ENCODE data around the gene FAM168B. TPM values are rescaled to one million over a fixed set of nuclear protein-coding genes. Genes with fewer than 3 reads are reported as not detected.
A peak's percentile ranks its signal among the peaks of the same experiment; 100 is the strongest.
"Not testable (repeated sequence)": the region's sequence is repeated elsewhere in the genome, so short reads cannot be mapped to it uniquely, and the experiment has no call there.

Gene FAM168B
- total RNA-seq, 1 experiment from 2014 or later, result 111 TPM

DNA sequence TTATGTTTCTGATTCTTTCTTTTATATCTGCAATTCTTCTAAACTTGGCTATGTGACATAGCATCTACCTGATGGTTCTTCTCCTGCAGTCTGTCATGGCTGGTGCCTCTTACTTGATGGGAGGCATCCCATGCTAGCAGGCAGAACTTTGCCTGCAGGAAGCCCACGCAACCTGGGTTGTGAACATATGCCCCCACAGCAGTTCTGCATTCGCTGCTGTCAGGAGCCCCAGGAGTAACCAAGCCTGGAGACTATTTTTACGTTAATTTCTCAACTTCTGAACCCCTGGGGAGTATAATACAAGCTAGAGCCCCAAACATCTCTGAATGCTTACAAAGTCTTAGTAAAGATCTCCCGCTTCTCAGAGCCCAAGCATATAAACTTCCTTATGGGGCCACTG is 12.1 kb downstream of the FAM168B start:
- Mint-ChIP-seq H3K4me1 (ENCODE audit: low read depth, unreplicated experiment) (peaks cover 34% of the 10 kb centered on the region), H3K4me3 (ENCODE audit: low read depth, unreplicated experiment) (no peak overlapping the region), H3K36me3 (ENCODE audit: insufficient read depth, unreplicated experiment) (peaks cover 73% of the 10 kb centered on the region), H3K27ac (ENCODE audit: unreplicated experiment) (no peak overlapping the region), H3K9me3 (ENCODE audit: low read depth, unreplicated experiment) (no peaks in the 10 kb centered on the region), H3K27me3 (ENCODE audit: unreplicated experiment) (no peaks in the 10 kb centered on the region)
- DNase-seq, result no peak
- no TSS peak for BruUV-seq (replicated peaks)
- CTCF ChIA-PET, result no interaction called here
- intact Hi-C loops (cut with micrococcal nuclease; ENCODE audit: unreplicated experiment), result no loop called here
- TF ChIP-seq, protein P1, sequence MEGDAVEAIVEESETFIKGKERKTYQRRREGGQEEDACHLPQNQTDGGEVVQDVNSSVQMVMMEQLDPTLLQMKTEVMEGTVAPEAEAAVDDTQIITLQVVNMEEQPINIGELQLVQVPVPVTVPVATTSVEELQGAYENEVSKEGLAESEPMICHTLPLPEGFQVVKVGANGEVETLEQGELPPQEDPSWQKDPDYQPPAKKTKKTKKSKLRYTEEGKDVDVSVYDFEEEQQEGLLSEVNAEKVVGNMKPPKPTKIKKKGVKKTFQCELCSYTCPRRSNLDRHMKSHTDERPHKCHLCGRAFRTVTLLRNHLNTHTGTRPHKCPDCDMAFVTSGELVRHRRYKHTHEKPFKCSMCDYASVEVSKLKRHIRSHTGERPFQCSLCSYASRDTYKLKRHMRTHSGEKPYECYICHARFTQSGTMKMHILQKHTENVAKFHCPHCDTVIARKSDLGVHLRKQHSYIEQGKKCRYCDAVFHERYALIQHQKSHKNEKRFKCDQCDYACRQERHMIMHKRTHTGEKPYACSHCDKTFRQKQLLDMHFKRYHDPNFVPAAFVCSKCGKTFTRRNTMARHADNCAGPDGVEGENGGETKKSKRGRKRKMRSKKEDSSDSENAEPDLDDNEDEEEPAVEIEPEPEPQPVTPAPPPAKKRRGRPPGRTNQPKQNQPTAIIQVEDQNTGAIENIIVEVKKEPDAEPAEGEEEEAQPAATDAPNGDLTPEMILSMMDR (IDR thresholded peaks at IDR 0.05; ENCODE audit: unreplicated experiment), result no peak

DNA sequence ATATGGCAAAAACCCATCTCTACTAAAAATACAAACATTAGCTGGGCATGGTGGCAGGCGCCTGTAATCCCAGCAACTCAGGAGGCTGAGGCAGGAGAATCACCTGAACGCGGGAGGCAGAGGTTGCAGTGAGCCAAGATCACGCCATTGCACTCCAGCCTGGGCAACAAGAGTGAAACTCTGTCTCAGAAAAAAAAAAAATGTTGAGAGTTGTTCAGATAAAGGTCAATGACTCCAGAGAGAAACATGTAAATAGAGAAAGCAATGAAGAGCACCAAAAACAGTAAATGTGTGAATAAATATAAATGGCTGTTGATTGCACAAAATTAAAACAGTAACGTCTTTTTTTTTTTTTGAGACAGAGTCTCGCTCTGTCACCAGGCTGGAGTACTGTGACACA is 13.3 kb downstream of the FAM168B start:
- Mint-ChIP-seq H3K4me1 (ENCODE audit: low read depth, unreplicated experiment) (peaks cover 47% of the 10 kb centered on the region), H3K27ac (ENCODE audit: unreplicated experiment) (peak overlapping the region; percentile 36), H3K36me3 (ENCODE audit: insufficient read depth, unreplicated experiment) (peaks cover 74% of the 10 kb centered on the region)
- BruUV-seq (replicated peaks); H3K9me3 Mint-ChIP-seq (ENCODE audit: low read depth, unreplicated experiment); intact Hi-C loops (cut with micrococcal nuclease; ENCODE audit: unreplicated experiment); H3K27me3 Mint-ChIP-seq (ENCODE audit: unreplicated experiment); CTCF ChIA-PET; DNase-seq; H3K4me3 Mint-ChIP-seq (ENCODE audit: low read depth, unreplicated experiment): not testable (repeated sequence)

DNA sequence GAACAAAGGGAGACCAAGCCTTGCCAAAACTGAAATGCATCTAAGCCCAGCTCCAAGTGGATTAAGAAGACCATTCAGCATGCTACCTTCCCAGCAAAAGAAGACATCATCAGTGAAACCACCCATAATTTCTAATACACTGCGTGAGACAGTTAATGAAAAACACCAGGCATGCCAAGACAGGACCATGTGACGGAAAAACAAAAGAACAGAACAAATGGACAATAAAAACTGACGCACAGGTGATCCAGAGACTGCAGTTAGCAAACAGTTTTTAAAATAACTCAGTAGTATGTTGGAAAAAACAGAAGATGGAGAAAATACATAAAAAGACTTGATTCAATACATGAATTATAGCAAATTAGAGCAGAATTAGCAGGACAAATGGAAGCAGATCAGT is 15.3 kb downstream of the FAM168B start:
- Mint-ChIP-seq H3K4me3 (ENCODE audit: low read depth, unreplicated experiment) (no peak overlapping the region), H3K4me1 (ENCODE audit: low read depth, unreplicated experiment) (peaks cover 56% of the 10 kb centered on the region), H3K9me3 (ENCODE audit: low read depth, unreplicated experiment) (no peaks in the 10 kb centered on the region), H3K36me3 (ENCODE audit: insufficient read depth, unreplicated experiment) (peaks cover 69% of the 10 kb centered on the region), H3K27ac (ENCODE audit: unreplicated experiment) (peak overlapping the region; percentile 15), H3K27me3 (ENCODE audit: unreplicated experiment) (no peaks in the 10 kb centered on the region)
- intact Hi-C loops (cut with micrococcal nuclease; ENCODE audit: unreplicated experiment), result no loop called here
- TF ChIP-seq, protein P1 (IDR thresholded peaks at IDR 0.05; ENCODE audit: unreplicated experiment), result no peak
- CTCF ChIA-PET, result no interaction called here
- BruUV-seq (replicated peaks), result no TSS peak
- DNase-seq, result no peak

GRCh38 chr2:131077182-131077846 is 15.9 kb downstream of the FAM168B start:
- H3K27me3 Mint-ChIP-seq (ENCODE audit: unreplicated experiment), result no peaks in the 10 kb centered on the region
- intact Hi-C loops (cut with micrococcal nuclease; ENCODE audit: unreplicated experiment), result no loop called here
- CTCF ChIA-PET, result no interaction called here
- H3K4me3 Mint-ChIP-seq (ENCODE audit: low read depth, unreplicated experiment), result no peak overlapping the region
- H3K36me3 Mint-ChIP-seq (ENCODE audit: insufficient read depth, unreplicated experiment), result peaks cover 66% of the 10 kb centered on the region
- TF ChIP-seq, protein P1 (IDR thresholded peaks at IDR 0.05; ENCODE audit: unreplicated experiment), result no peak
- no peak for DNase-seq
- peak overlapping the region; percentile 15 for H3K27ac Mint-ChIP-seq (ENCODE audit: unreplicated experiment)
- no peaks in the 10 kb centered on the region for H3K9me3 Mint-ChIP-seq (ENCODE audit: low read depth, unreplicated experiment)
- BruUV-seq (replicated peaks), result no TSS peak
- H3K4me1 Mint-ChIP-seq (ENCODE audit: low read depth, unreplicated experiment), result peaks cover 56% of the 10 kb centered on the region

DNA sequence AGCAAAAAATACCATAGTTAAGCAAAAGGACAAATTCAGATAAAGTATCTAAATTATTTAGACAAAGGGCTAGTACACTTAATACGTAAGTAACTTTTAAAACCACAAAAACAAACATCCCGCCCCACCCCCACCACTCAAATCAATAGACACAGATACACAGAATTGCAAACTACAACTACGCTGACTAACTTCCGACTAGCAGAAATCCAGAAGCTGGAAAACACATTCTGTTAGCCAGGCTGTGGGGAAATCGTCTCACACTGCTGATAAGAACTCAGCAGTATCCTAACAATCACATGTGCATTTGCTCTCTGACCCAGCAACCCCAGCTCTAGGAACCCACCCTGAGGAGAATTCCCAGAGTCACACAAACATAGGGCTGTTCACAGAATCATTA is 16.6 kb downstream of the FAM168B start:
- TF ChIP-seq, protein P1 (IDR thresholded peaks at IDR 0.05; ENCODE audit: unreplicated experiment), result no peak
- no TSS peak for BruUV-seq (replicated peaks)
- intact Hi-C loops (cut with micrococcal nuclease; ENCODE audit: unreplicated experiment), result no loop called here
- H3K27me3 Mint-ChIP-seq (ENCODE audit: unreplicated experiment), result no peaks in the 10 kb centered on the region
- DNase-seq, result no peak
- H3K9me3 Mint-ChIP-seq (ENCODE audit: low read depth, unreplicated experiment), result no peaks in the 10 kb centered on the region
- no peak overlapping the region for H3K27ac Mint-ChIP-seq (ENCODE audit: unreplicated experiment)
- peaks cover 65% of the 10 kb centered on the region for H3K36me3 Mint-ChIP-seq (ENCODE audit: insufficient read depth, unreplicated experiment)
- H3K4me1 Mint-ChIP-seq (ENCODE audit: low read depth, unreplicated experiment), result peaks cover 51% of the 10 kb centered on the region
- CTCF ChIA-PET, result no interaction called here
- H3K4me3 Mint-ChIP-seq (ENCODE audit: low read depth, unreplicated experiment), result no peak overlapping the region

GRCh38 chr2:131075578-131075977 is 17.7 kb downstream of the FAM168B start:
- Mint-ChIP-seq H3K36me3 (ENCODE audit: insufficient read depth, unreplicated experiment) (peaks cover 56% of the 10 kb centered on the region), H3K4me1 (ENCODE audit: low read depth, unreplicated experiment) (peaks cover 42% of the 10 kb centered on the region), H3K27ac (ENCODE audit: unreplicated experiment) (peak overlapping the region; percentile 68)
- H3K4me3 Mint-ChIP-seq (ENCODE audit: low read depth, unreplicated experiment); H3K9me3 Mint-ChIP-seq (ENCODE audit: low read depth, unreplicated experiment); DNase-seq; CTCF ChIA-PET; intact Hi-C loops (cut with micrococcal nuclease; ENCODE audit: unreplicated experiment); H3K27me3 Mint-ChIP-seq (ENCODE audit: unreplicated experiment); BruUV-seq (replicated peaks): not testable (repeated sequence)

- H3K27ac Mint-ChIP-seq (ENCODE audit: unreplicated experiment); H3K9me3 Mint-ChIP-seq (ENCODE audit: low read depth, unreplicated experiment); H3K27me3 Mint-ChIP-seq (ENCODE audit: unreplicated experiment); BruUV-seq (replicated peaks); H3K4me3 Mint-ChIP-seq (ENCODE audit: low read depth, unreplicated experiment); DNase-seq; CTCF ChIA-PET; intact Hi-C loops (cut with micrococcal nuclease; ENCODE audit: unreplicated experiment): not testable (repeated sequence)
- Mint-ChIP-seq H3K4me1 (ENCODE audit: low read depth, unreplicated experiment) (peaks cover 23% of the 10 kb centered on the region), H3K36me3 (ENCODE audit: insufficient read depth, unreplicated experiment) (peaks cover 61% of the 10 kb centered on the region)
Observed at GRCh38 chr2:131068172-131068571, 25.1 kb downstream of the FAM168B start.
